SK-N-SH (cell line): ENCODE data around the gene BSCL2. TPM values are rescaled to one million over a fixed set of nuclear protein-coding genes. Genes with fewer than 3 reads are reported as not detected.
A peak's percentile ranks its signal among the peaks of the same experiment; 100 is the strongest.

Experiments
- CHD2 ChIP-seq: fragments of 150-350 bp; IDR thresholded peaks from 2 replicates; pipeline ENCODE4 v1.6.1; 2018; ENCODE audit warnings: low read length; ENCODE audit not compliant: partially characterized antibody
- ELF1 ChIP-seq: IDR thresholded peaks from 2 replicates; pipeline ENCODE4 v1.4.0; 2012
- EZH2phosphoT487 ChIP-seq: fragments of 200-600 bp; sonication (generic); IDR thresholded peaks from 2 replicates; pipeline ENCODE4 v1.6.1; 2017; ENCODE audit warnings: low read depth, mixed run types, mild to moderate bottlenecking, antibody characterized with exemption, moderate library complexity, borderline replicate concordance
- FOSL2 ChIP-seq: IDR thresholded peaks from 2 replicates; pipeline ENCODE4 v1.4.0; 2012; ENCODE audit warnings: low read depth, mild to moderate bottlenecking, moderate library complexity, borderline replicate concordance
- FOXJ3 ChIP-seq: sonication (generic); formaldehyde crosslinking; IDR thresholded peaks from 2 replicates; pipeline ENCODE4 v1.5.1; 2020; ENCODE audit warnings: mild to moderate bottlenecking, missing genetic modification reagents
- FOXM1 ChIP-seq: IDR thresholded peaks from 2 replicates; pipeline ENCODE4 v1.4.0; 2012; ENCODE audit warnings: low read depth, mild to moderate bottlenecking
- GABPA ChIP-seq: IDR thresholded peaks from 2 replicates; pipeline ENCODE4 v1.4.0; 2012; ENCODE audit warnings: low read depth, mild to moderate bottlenecking
- GATA2 ChIP-seq: sonication (generic); formaldehyde crosslinking; IDR thresholded peaks from 2 replicates; pipeline ENCODE4 v1.5.0; 2020; ENCODE audit warnings: mild to moderate bottlenecking, missing genetic modification reagents
- JUND ChIP-seq: IDR thresholded peaks from 2 replicates; pipeline ENCODE4 v1.4.0; 2012
- MXI1 ChIP-seq: IDR thresholded peaks from 2 replicates; pipeline ENCODE4 v1.6.1; 2012; ENCODE audit warnings: mild to moderate bottlenecking, low read depth, low read length, improper control_type of control experiment
- POLR2AphosphoS5 ChIP-seq: IDR thresholded peaks from 2 replicates; pipeline ENCODE4 v1.6.1; 2012; ENCODE audit warnings: low read depth, low read length
- RXRA ChIP-seq: IDR thresholded peaks from 2 replicates; pipeline ENCODE4 v1.4.0; 2012; ENCODE audit warnings: low read depth, mild to moderate bottlenecking, borderline replicate concordance
- SIN3A ChIP-seq: IDR thresholded peaks from 2 replicates; pipeline ENCODE4 v1.6.1; 2012; ENCODE audit warnings: low read depth, mild to moderate bottlenecking, low read length, moderate library complexity, borderline replicate concordance
- SMC3 ChIP-seq: IDR thresholded peaks from 2 replicates; pipeline ENCODE4 v1.6.1; 2012; ENCODE audit warnings: low read depth, low read length, improper control_type of control experiment
- TCF12 ChIP-seq: IDR thresholded peaks from 2 replicates; pipeline ENCODE4 v1.4.0; 2012
- TEAD4 ChIP-seq: IDR thresholded peaks from 2 replicates; pipeline ENCODE4 v1.4.0; 2012; ENCODE audit warnings: mild to moderate bottlenecking, borderline replicate concordance; ENCODE audit not compliant: insufficient read depth
- USF2 ChIP-seq: fragments of 150-350 bp; IDR thresholded peaks from 2 replicates; pipeline ENCODE4 v1.6.1; 2017; ENCODE audit warnings: antibody characterized with exemption, low read length, low read depth, borderline replicate concordance
- polyA plus RNA-seq, 3 experiments: library from polyadenylated mRNA; depleted of rRNA; stranded (reverse); fragments of >200 nt; gene quantifications; 2 replicates each; pipeline ENCODE4 v1.2.3, GENCODE V29; 2012
- TF ChIP-seq, protein P1 (sequence below): IDR thresholded peaks from 2 replicates; pipeline ENCODE4 v1.4.0; 2012; ENCODE audit warnings: low read depth, borderline replicate concordance
- TF ChIP-seq, protein P2 (sequence below): IDR thresholded peaks from 2 replicates; pipeline ENCODE4; 2012
- TF ChIP-seq, protein P3 (sequence below): IDR thresholded peaks from 2 replicates; pipeline ENCODE4 v1.4.0; 2012; ENCODE audit warnings: low read depth

BSCL2 gene
- polyA plus RNA-seq, 1 of the 3 experiments (the other 2 are of a cell fraction): 81.5 TPM

- TF ChIP-seq EZH2phosphoT487: no peak
- TF ChIP-seq USF2: no peak
- TF ChIP-seq, protein P1, sequence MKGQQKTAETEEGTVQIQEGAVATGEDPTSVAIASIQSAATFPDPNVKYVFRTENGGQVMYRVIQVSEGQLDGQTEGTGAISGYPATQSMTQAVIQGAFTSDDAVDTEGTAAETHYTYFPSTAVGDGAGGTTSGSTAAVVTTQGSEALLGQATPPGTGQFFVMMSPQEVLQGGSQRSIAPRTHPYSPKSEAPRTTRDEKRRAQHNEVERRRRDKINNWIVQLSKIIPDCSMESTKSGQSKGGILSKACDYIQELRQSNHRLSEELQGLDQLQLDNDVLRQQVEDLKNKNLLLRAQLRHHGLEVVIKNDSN: no peak
- peak; percentile 6; the same call in 1 of the 2 replicates for TF ChIP-seq SMC3
- peak; percentile 90 for TF ChIP-seq POLR2AphosphoS5
- peak; percentile 10; the same call in 1 of the 2 replicates for TF ChIP-seq TCF12
- TF ChIP-seq RXRA: no peak
- TF ChIP-seq FOXJ3: no peak
- peak; percentile 72 for TF ChIP-seq GABPA
- no peak for TF ChIP-seq FOSL2
- no peak for TF ChIP-seq JUND
- TF ChIP-seq, protein P2, sequence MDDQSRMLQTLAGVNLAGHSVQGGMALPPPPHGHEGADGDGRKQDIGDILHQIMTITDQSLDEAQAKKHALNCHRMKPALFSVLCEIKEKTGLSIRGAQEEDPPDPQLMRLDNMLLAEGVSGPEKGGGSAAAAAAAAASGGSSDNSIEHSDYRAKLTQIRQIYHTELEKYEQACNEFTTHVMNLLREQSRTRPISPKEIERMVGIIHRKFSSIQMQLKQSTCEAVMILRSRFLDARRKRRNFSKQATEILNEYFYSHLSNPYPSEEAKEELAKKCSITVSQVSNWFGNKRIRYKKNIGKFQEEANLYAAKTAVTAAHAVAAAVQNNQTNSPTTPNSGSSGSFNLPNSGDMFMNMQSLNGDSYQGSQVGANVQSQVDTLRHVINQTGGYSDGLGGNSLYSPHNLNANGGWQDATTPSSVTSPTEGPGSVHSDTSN: peak; percentile 20; the same call in 1 of the 2 replicates
- peak; percentile 75; the same call in 1 of the 2 replicates for TF ChIP-seq SIN3A
- TF ChIP-seq, protein P3, sequence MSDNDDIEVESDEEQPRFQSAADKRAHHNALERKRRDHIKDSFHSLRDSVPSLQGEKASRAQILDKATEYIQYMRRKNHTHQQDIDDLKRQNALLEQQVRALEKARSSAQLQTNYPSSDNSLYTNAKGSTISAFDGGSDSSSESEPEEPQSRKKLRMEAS: no peak; the same call in 1 of the 2 replicates
- 0 out of 2 replicates have a peak, but pooled peaks have one; percentile 10 for TF ChIP-seq TEAD4
- TF ChIP-seq MXI1: peak; percentile 60
- no peak for TF ChIP-seq GATA2 (CRISPR knock-in tag)
- TF ChIP-seq CHD2: peak; percentile 20
- TF ChIP-seq FOXM1: no peak
- peak; percentile 86 for TF ChIP-seq ELF1
These were observed 35.4 kb downstream of the BSCL2 start, which contains the start of the genes LBHD1 and UQCC3 (continued) for GRCh38 chr11:62671608-62672389.
